ENCODE measurements around the gene CCL8.

CCL8 gene

GRCh38 chr17:34319039-34319483, at the start of gene CCL8:
CCL8 (plus strand) TSS chr17:34319435; CDS start chr17:34319502, 67 bp downstream.
- in situ Hi-C loops (cut with HindIII; ENCODE audit: low sequenced_read_pairs): no loop called here

- in situ Hi-C loops (cut with HindIII; ENCODE audit: low sequenced_read_pairs): no loop called here
Measured at GRCh38 chr17:34269969-34270368, 49.3 kb upstream of the CCL8 start, which contains the start of gene CCL7. CCL7 (plus strand) TSS chr17:34270221; CDS start chr17:34270291, 70 bp downstream.

- in situ Hi-C loops (cut with HindIII; ENCODE audit: low sequenced_read_pairs): no loop called here
Measured at GRCh38 chr17:34275881-34276280, 43.4 kb upstream of the CCL8 start.

- in situ Hi-C loops (cut with HindIII; ENCODE audit: low sequenced_read_pairs): no loop called here
Measured at GRCh38 chr17:34276826-34277225, 42.4 kb upstream of the CCL8 start.

GRCh38 chr17:34283571-34283970, 35.7 kb upstream of the CCL8 start:
- in situ Hi-C loops (cut with HindIII; ENCODE audit: low sequenced_read_pairs): no loop called here

- in situ Hi-C loops (cut with HindIII; ENCODE audit: low sequenced_read_pairs): no loop called here
Measured at GRCh38 chr17:34285286-34285792, 33.9 kb upstream of the CCL8 start, which contains the start of gene CCL11. CCL11 (plus strand) TSS chr17:34285742; CDS start chr17:34285809, 67 bp downstream.

- in situ Hi-C loops (cut with HindIII; ENCODE audit: low sequenced_read_pairs): no loop called here
Measured at GRCh38 chr17:34287875-34288274, 31.4 kb upstream of the CCL8 start.

GRCh38 chr17:34290586-34290985, 28.6 kb upstream of the CCL8 start:
- in situ Hi-C loops (cut with HindIII; ENCODE audit: low sequenced_read_pairs): no loop called here

GRCh38 chr17:34291721-34292348, 27.4 kb upstream of the CCL8 start:
- in situ Hi-C loops (cut with HindIII; ENCODE audit: low sequenced_read_pairs): no loop called here

- in situ Hi-C loops (cut with HindIII; ENCODE audit: low sequenced_read_pairs): no loop called here
Measured at GRCh38 chr17:34299027-34299426, 20.2 kb upstream of the CCL8 start.

GRCh38 chr17:34299956-34300577, 19.2 kb upstream of the CCL8 start:
- in situ Hi-C loops (cut with HindIII; ENCODE audit: low sequenced_read_pairs): loop anchor here (5.0 kb wide), 1 partner anchor 63 kb away; no protein-coding TSS in a partner anchor

GRCh38 chr17:34300652-34301370, 18.4 kb upstream of the CCL8 start:
- in situ Hi-C loops (cut with HindIII; ENCODE audit: low sequenced_read_pairs): loop anchor here (5.0 kb wide), 1 partner anchor 64 kb away; no protein-coding TSS in a partner anchor

- in situ Hi-C loops (cut with HindIII; ENCODE audit: low sequenced_read_pairs): loop anchor here (5.0 kb wide), 1 partner anchor 65 kb away; no protein-coding TSS in a partner anchor
Measured at GRCh38 chr17:34301986-34302385, 17.2 kb upstream of the CCL8 start.

GRCh38 chr17:34302636-34303035, 16.6 kb upstream of the CCL8 start:
- in situ Hi-C loops (cut with HindIII; ENCODE audit: low sequenced_read_pairs): loop anchor here (5.0 kb wide), 1 partner anchor 65 kb away; no protein-coding TSS in a partner anchor

GRCh38 chr17:34303606-34304005, 15.6 kb upstream of the CCL8 start:
- in situ Hi-C loops (cut with HindIII; ENCODE audit: low sequenced_read_pairs): loop anchor here (5.0 kb wide), 1 partner anchor 66 kb away; no protein-coding TSS in a partner anchor

GRCh38 chr17:34305061-34305460, 14.2 kb upstream of the CCL8 start:
- in situ Hi-C loops (cut with HindIII; ENCODE audit: low sequenced_read_pairs): no loop called here

GRCh38 chr17:34305606-34306005, 13.6 kb upstream of the CCL8 start:
- in situ Hi-C loops (cut with HindIII; ENCODE audit: low sequenced_read_pairs): no loop called here

- in situ Hi-C loops (cut with HindIII; ENCODE audit: low sequenced_read_pairs): no loop called here
Measured at GRCh38 chr17:34306466-34306865, 12.8 kb upstream of the CCL8 start.

GRCh38 chr17:34307110-34307509, 12.1 kb upstream of the CCL8 start:
- in situ Hi-C loops (cut with HindIII; ENCODE audit: low sequenced_read_pairs): no loop called here

- in situ Hi-C loops (cut with HindIII; ENCODE audit: low sequenced_read_pairs): no loop called here
Measured at GRCh38 chr17:34308371-34308770, 10.9 kb upstream of the CCL8 start.

GRCh38 chr17:34311291-34311690, 7.9 kb upstream of the CCL8 start:
- in situ Hi-C loops (cut with HindIII; ENCODE audit: low sequenced_read_pairs): no loop called here
